Lung (tissue), 12 donors: ENCODE measurements around the gene B3GLCT. TPM values are rescaled to one million over a fixed set of nuclear protein-coding genes. Genes with fewer than 3 reads are reported as not detected.

Experiments
- ATAC-seq: fragments of 200-7000 bp; cut with Tn5 transposase; one replicate; pipeline ENCODE4 v1.9.1; 2020; ENCODE audit warnings: moderate number of reproducible peaks; ENCODE audit not compliant: insufficient read depth, low FRiP score
- DNase-seq, 3 donors: peaks; one replicate each; pipeline ENCODE4 v3.0.0-alpha.2; 2013 to 2017
- H3K27ac ChIP-seq, 2 donors: one replicate each; pipeline ENCODE4 v1.5.1; 2013; ENCODE audit warnings: mild to moderate bottlenecking in 2 of 2, moderate library complexity in 2 of 2, control low read depth in 1 of 2, inconsistent platforms in 1 of 2, low read depth in 1 of 2, low read length in 1 of 2
- H3K27me3 ChIP-seq, 3 donors: one replicate each; pipeline ENCODE4 v1.5.1; 2013; ENCODE audit warnings: low read length in 2 of 3; ENCODE audit not compliant: control insufficient read depth in 3 of 3, insufficient read depth in 3 of 3
- H3K36me3 ChIP-seq, 4 donors: one replicate each; pipeline ENCODE4 v1.5.1; 2013; ENCODE audit warnings: low read length in 4 of 4, mild to moderate bottlenecking in 1 of 4, moderate library complexity in 1 of 4; ENCODE audit not compliant: control insufficient read depth in 4 of 4, insufficient read depth in 4 of 4
- H3K4me1 ChIP-seq, 5 donors: one replicate each; pipeline ENCODE4 v1.5.1; 2013; ENCODE audit warnings: low read length in 5 of 5, mild to moderate bottlenecking in 2 of 5, moderate library complexity in 1 of 5; ENCODE audit not compliant: control insufficient read depth in 5 of 5, insufficient read depth in 5 of 5
- H3K4me3 ChIP-seq: one replicate; pipeline ENCODE4 v1.5.1; 2013; ENCODE audit warnings: mild to moderate bottlenecking, control low read depth, moderate library complexity
- H3K9ac ChIP-seq, 2 donors: one replicate each; pipeline ENCODE4 v1.5.1; 2013; ENCODE audit warnings: low read length in 2 of 2, control low read depth in 1 of 2; ENCODE audit not compliant: insufficient read depth in 1 of 2
- H3K9me3 ChIP-seq, 4 donors: one replicate each; pipeline ENCODE4 v1.5.1; 2013; ENCODE audit warnings: low read length in 3 of 4, mild to moderate bottlenecking in 1 of 4, moderate library complexity in 1 of 4; ENCODE audit not compliant: control insufficient read depth in 4 of 4, insufficient read depth in 3 of 4
- CTCF ChIP-seq: IDR thresholded peaks from 2 replicates; pipeline ENCODE4 v1.5.1; 2012; ENCODE audit warnings: mild to moderate bottlenecking; ENCODE audit errors: control extremely low read depth, extremely low read depth
- WGBS, 2 donors: extraction: QIAGEN DNeasy Blood & Tissue Kit; methylation state at CpG; one replicate each; pipeline ENCODE4 v1.1.7; 2013; 5-methylcytosine and 5-hydroxymethylcytosine counted together
- polyA plus RNA-seq, 2 donors: library from polyadenylated mRNA; stranded (reverse); fragments of 200-250 nt; gene quantifications; one replicate each; pipeline ENCODE4 v1.2.1, GENCODE V29; 2013
- total RNA-seq, 2 donors: library from RNA; depleted of rRNA in 1 of 2; stranded (reverse); fragments of >200 nt in 1 of 2; gene quantifications; one replicate each; pipeline ENCODE4 v1.2.1, GENCODE V29; 2014 to 2021
- donor health status: control.
- donor health status: control.
- donor health status: Bipolar disorder and iron deficiency.
- donor health status: healthy.
- donor health status: DM: yes; HTN: yes; CAD: no.

Gene B3GLCT
- total and polyA plus RNA-seq, 4 donors, result 2.4 to 13.7 (median 3.1) TPM

- peaks cover 4 to 22% (median 14%) of the 10 kb centered on the region in 4 donors for H3K36me3 ChIP-seq
- no peak for TF ChIP-seq CTCF
- WGBS, 2 donors, result 95 to 97% methylated on average over 2 of the region's 2 CpGs
- no peak for ATAC-seq
- DNase-seq, result no peak
- H3K4me3 ChIP-seq, result no peak overlapping the region
- no peak overlapping the region for H3K9ac ChIP-seq
- no peak overlapping the region for H3K27ac ChIP-seq
- no peaks in the 10 kb centered on the region for H3K4me1 ChIP-seq
- H3K9me3 ChIP-seq, result peaks cover 3 to 9% (median 6%) of the 10 kb centered on the region in 4 donors
- no peaks in the 10 kb centered on the region for H3K27me3 ChIP-seq
These were observed 87.2 kb downstream of the B3GLCT start for GRCh38 chr13:31286930-31287329.

- no peak for TF ChIP-seq CTCF
- ATAC-seq (no peak), DNase-seq (no peak)
- Histone ChIP-seq H3K4me3 (no peak overlapping the region), H3K36me3 (peaks cover 1 to 32% (median 7%) of the 10 kb centered on the region in 4 donors), H3K9ac (no peak overlapping the region), H3K9me3 (no peaks in the 10 kb centered on the region), H3K4me1 (no peaks in the 10 kb centered on the region), H3K27ac (no peak overlapping the region), H3K27me3 (no peaks in the 10 kb centered on the region)
These were observed 101.3 kb downstream of the B3GLCT start for GRCh38 chr13:31301119-31301518.

GRCh38 chr13:31310356-31310755, 110.6 kb downstream of the B3GLCT start:
- H3K27me3 ChIP-seq, result no peaks in the 10 kb centered on the region
- no peak for DNase-seq
- no peak overlapping the region for H3K4me3 ChIP-seq
- H3K9me3 ChIP-seq, result peaks cover 0 to 22% (median 3%) of the 10 kb centered on the region in 4 donors
- H3K9ac ChIP-seq, result no peak overlapping the region
- H3K36me3 ChIP-seq, result peaks cover 0 to 10% (median 0%) of the 10 kb centered on the region in 4 donors
- no peak for TF ChIP-seq CTCF
- H3K4me1 ChIP-seq, result no peaks in the 10 kb centered on the region
- 91 to 92% methylated on average over 4 of the region's 4 CpGs for WGBS, 2 donors
- H3K27ac ChIP-seq, result peak overlapping the region in 1 of 2 donors; percentile 30
- no peak for ATAC-seq

- no peaks in the 10 kb centered on the region for H3K4me1 ChIP-seq
- peaks cover 0 to 24% (median 3%) of the 10 kb centered on the region in 4 donors for H3K9me3 ChIP-seq
- DNase-seq (no peak), ATAC-seq (no peak)
- H3K27ac ChIP-seq, result no peak overlapping the region
- no peak for TF ChIP-seq CTCF
- H3K4me3 ChIP-seq, result no peak overlapping the region
- no peaks in the 10 kb centered on the region for H3K27me3 ChIP-seq
- 53 to 57% methylated on average over 3 of the region's 3 CpGs for WGBS, 2 donors
- no peak overlapping the region for H3K9ac ChIP-seq
- H3K36me3 ChIP-seq, result peaks cover 0 to 10% (median 0%) of the 10 kb centered on the region in 4 donors
These were observed 111.0 kb downstream of the B3GLCT start for GRCh38 chr13:31310786-31311185.
